IMR-90 (cell line): Measurements from ENCODE around the gene PHOSPHO2. TPM values are rescaled to one million over a fixed set of nuclear protein-coding genes. Genes with fewer than 3 reads are reported as not detected.

Experiments used
- ATAC-seq: fragments of 200-7000 bp; cut with Tn5 transposase; 2 replicates; pipeline ENCODE4 v1.9.1; 2020; ENCODE audit warnings: low read depth, mild to moderate bottlenecking, moderate library complexity
- BruUV-seq: library from RNA; stranded (reverse); fragments of 400-500 nt; replicated peaks from 2 replicates; lab custom pipeline; 2021; lab: Mats Ljungman, UMichigan
- CTCF ChIA-PET: fragments of 300-600 bp; formaldehyde crosslinking; extraction: SDS; loops from one replicate; lab custom pipeline; 2021; ENCODE audit warnings: antibody characterized with exemption; lab: Yijun Ruan, JAX
- POLR2A ChIA-PET: fragments of 300-600 bp; sonication (Branson Sonifier 250); formaldehyde crosslinking; loops from one replicate; lab custom pipeline; 2022; ENCODE audit warnings: antibody characterized with exemption; ENCODE audit not compliant: unreplicated experiment; lab: Charles Lee
- DNase-seq: peaks from one replicate; pipeline ENCODE4 v3.0.0; 2013
- H2AFZ ChIP-seq: replicated peaks from 2 replicates; pipeline ENCODE3; 2013; ENCODE audit warnings: low read length, mild to moderate bottlenecking; ENCODE audit not compliant: poor library complexity
- H2AK5ac ChIP-seq: 2 replicates; pipeline ENCODE4 v1.6.1; 2013; ENCODE audit warnings: low read depth, low read length, inconsistent platforms
- H2AK9ac ChIP-seq: replicated peaks from 2 replicates; pipeline ENCODE3; 2013; ENCODE audit warnings: mild to moderate bottlenecking, low read depth, low read length, moderate library complexity; ENCODE audit not compliant: poor library complexity
- H2BK120ac ChIP-seq: 2 replicates; pipeline ENCODE4 v1.6.1; 2013; ENCODE audit warnings: low read depth, low read length, inconsistent platforms
- H2BK15ac ChIP-seq: 3 replicates; pipeline ENCODE4 v1.6.1; 2013; ENCODE audit warnings: low read depth, low read length, inconsistent platforms
- H2BK20ac ChIP-seq: 2 replicates; pipeline ENCODE4 v1.6.1; 2013; ENCODE audit warnings: low read depth, mild to moderate bottlenecking, inconsistent platforms, low read length, moderate library complexity
- H2BK5ac ChIP-seq: 2 replicates; pipeline ENCODE4 v1.6.1; 2013; ENCODE audit warnings: mild to moderate bottlenecking, low read depth, low read length, inconsistent platforms; ENCODE audit not compliant: poor library complexity, severe bottlenecking
- H3K14ac ChIP-seq: replicated peaks from 2 replicates; pipeline ENCODE4 v1.6.1; 2013; ENCODE audit warnings: low read depth, low read length, inconsistent platforms
- H3K18ac ChIP-seq: 2 replicates; pipeline ENCODE4 v1.6.1; 2013; ENCODE audit warnings: low read depth, low read length, control low read depth
- H3K23ac ChIP-seq: 2 replicates; pipeline ENCODE4 v1.6.1; 2013; ENCODE audit warnings: low read depth, low read length, inconsistent platforms
- H3K27ac ChIP-seq: 2 replicates; pipeline ENCODE4 v1.5.1; 2013; ENCODE audit warnings: mild to moderate bottlenecking, control low read depth, low read length; ENCODE audit not compliant: insufficient read depth
- H3K27me3 ChIP-seq: 2 replicates; pipeline ENCODE4 v1.6.1; 2013; ENCODE audit warnings: low read length; ENCODE audit not compliant: control insufficient read depth, insufficient read depth
- H3K36me3 ChIP-seq: 2 replicates; pipeline ENCODE4 v1.6.1; 2013; ENCODE audit warnings: low read length, mixed read lengths; ENCODE audit not compliant: control insufficient read depth, insufficient read depth
- H3K4ac ChIP-seq: 2 replicates; pipeline ENCODE4 v1.6.1; 2013; ENCODE audit warnings: low read depth, low read length, inconsistent platforms
- H3K4me1 ChIP-seq: 2 replicates; pipeline ENCODE4 v1.6.1; 2013; ENCODE audit warnings: low read length, mixed read lengths; ENCODE audit not compliant: control insufficient read depth, insufficient read depth
- H3K4me2 ChIP-seq: 2 replicates; pipeline ENCODE4 v1.6.1; 2013; ENCODE audit warnings: low read depth, mild to moderate bottlenecking, control low read depth, low read length, moderate library complexity
- H3K4me3 ChIP-seq: 2 replicates; pipeline ENCODE4 v1.5.1; 2013; ENCODE audit warnings: low read depth, mild to moderate bottlenecking, control low read depth, low read length, moderate library complexity; ENCODE audit not compliant: insufficient read depth
- H3K56ac ChIP-seq: 2 replicates; pipeline ENCODE4 v1.6.1; 2013; ENCODE audit warnings: low read length, inconsistent platforms; ENCODE audit not compliant: insufficient read depth; ENCODE audit errors: extremely low read depth
- H3K79me1 ChIP-seq, 2 experiments: 2 replicates each; pipeline ENCODE4 v1.6.1; 2013; ENCODE audit warnings: low read length in 2 of 2, inconsistent platforms in 1 of 2, low read depth in 1 of 2
- H3K9ac ChIP-seq: 2 replicates; pipeline ENCODE4 v1.6.1; 2013; ENCODE audit warnings: low read depth, low read length, control low read depth
- H3K9me1 ChIP-seq: 2 replicates; pipeline ENCODE4 v1.6.1; 2013; ENCODE audit warnings: low read length, inconsistent platforms; ENCODE audit not compliant: insufficient read depth
- H3K9me3 ChIP-seq: 2 replicates; pipeline ENCODE4 v1.6.1; 2013; ENCODE audit warnings: low read length; ENCODE audit not compliant: control insufficient read depth, insufficient read depth
- H4K20me1 ChIP-seq: 2 replicates; pipeline ENCODE4 v1.6.1; 2013; ENCODE audit warnings: low read length, inconsistent platforms; ENCODE audit not compliant: insufficient read depth
- H4K5ac ChIP-seq: 2 replicates; pipeline ENCODE4 v1.6.1; 2013; ENCODE audit warnings: mild to moderate bottlenecking, low read depth, low read length, control low read depth
- H4K8ac ChIP-seq, 2 experiments: 2 replicates each; pipeline ENCODE4 v1.6.1; 2013; ENCODE audit warnings: low read depth in 2 of 2, low read length in 2 of 2, control low read depth in 1 of 2, inconsistent platforms in 1 of 2
- H4K91ac ChIP-seq: 2 replicates; pipeline ENCODE4 v1.6.1; 2013; ENCODE audit warnings: low read depth, low read length, inconsistent platforms; ENCODE audit not compliant: insufficient read depth
- CEBPB ChIP-seq: IDR thresholded peaks from 2 replicates; pipeline ENCODE4 v1.6.1; 2012; ENCODE audit warnings: low read depth, low read length, improper control_type of control experiment
- CHD1 ChIP-seq: IDR thresholded peaks from 2 replicates; pipeline ENCODE4 v1.6.1; 2012; ENCODE audit warnings: low read depth, low read length, improper control_type of control experiment
- WGBS, 2 experiments: methylation state at CpG; one replicate each; pipeline versions ENCODE4 v1.1.5 to v1.1.7; 2013; ENCODE audit warnings: missing lambda C conversion rate in 2 of 2; ENCODE audit not compliant: insufficient read length in 1 of 2; ENCODE audit errors: extremely low coverage in 2 of 2; 5-methylcytosine and 5-hydroxymethylcytosine counted together
- dilution Hi-C: fragments of 300-500 bp; cut with HindIII; formaldehyde crosslinking; loops from one replicate; pipeline ENCODE4 v1.14.3; 2018; ENCODE audit warnings: low sequenced_read_pairs; ENCODE audit not compliant: unreplicated experiment
- in situ Hi-C: fragments of 300-500 bp; cut with MboI; formaldehyde crosslinking; loops from 3 replicates; pipeline ENCODE4 v1.14.3; 2019; ENCODE audit warnings: low sequenced_read_pairs, inconsistent platforms, mixed read lengths
- intact Hi-C: fragments of 100-400 bp; cut with micrococcal nuclease; formaldehyde crosslinking; loops from 2 replicates; pipeline ENCODE4 v1.10.0; 2022
- polyA plus RNA-seq, 3 experiments: library from polyadenylated mRNA; depleted of rRNA; stranded (reverse); fragments of >200 nt; gene quantifications; 2 replicates each; pipeline ENCODE4 v1.2.3, GENCODE V29; 2012; ENCODE audit warnings: low replicate concordance in 1 of 3
- total RNA-seq: library from RNA; depleted of rRNA; stranded (reverse); fragments of >200 nt; gene quantifications from 2 replicates; pipeline ENCODE4 v1.2.3, GENCODE V29; 2012

Gene PHOSPHO2
- total and polyA plus RNA-seq, 2 of the 4 experiments (the other 2 are of a cell fraction): 0.48 to 0.54 TPM

- Histone ChIP-seq H3K4ac (no peak overlapping the region), H3K4me3 (no peak overlapping the region), H3K14ac (no peak overlapping the region), H2BK120ac (no peak overlapping the region), H2AK9ac (no peak overlapping the region), H4K20me1 (no peaks in the 10 kb centered on the region), H2BK15ac (no peak overlapping the region), H4K8ac (no peak overlapping the region), H4K91ac (no peak overlapping the region), H3K4me1 (peaks cover 15% of the 10 kb centered on the region; the same call in 1 of the 2 replicates), H3K36me3 (no peaks in the 10 kb centered on the region), H3K9me1 (peaks cover 8% of the 10 kb centered on the region; the same call in 1 of the 2 replicates), H3K4me2 (no peak overlapping the region), H2AK5ac (no peak overlapping the region), H4K5ac (no peak overlapping the region), H3K9me3 (no peaks in the 10 kb centered on the region), H3K23ac (no peak overlapping the region), H2BK20ac (no peak overlapping the region), H3K79me1 (no peaks in the 10 kb centered on the region), H3K18ac (no peak overlapping the region), H3K9ac (no peak overlapping the region), H3K27ac (no peak overlapping the region), H3K56ac (no peak overlapping the region), H2AFZ (no peak overlapping the region), H3K27me3 (no peaks in the 10 kb centered on the region), H2BK5ac (no peak overlapping the region)
- no TSS peak for BruUV-seq
- dilution Hi-C loops (no loop called here), intact Hi-C loops (no loop called here), in situ Hi-C loops (no loop called here)
- WGBS, 2 experiments: no CpG with 5 or more reads among the region's 4 CpGs
- ChIA-PET CTCF (no interaction called here), POLR2A (no interaction called here)
- DNase-seq: no peak
- TF ChIP-seq CEBPB (no peak), CHD1 (no peak)
- ATAC-seq: no peak
These were observed 23.4 kb downstream of the PHOSPHO2 start for GRCh38 chr2:169717691-169718063.
